HCT116 (cell line): ENCODE measurements around the gene NLGN2. TPM values are rescaled to one million over a fixed set of nuclear protein-coding genes. Genes with fewer than 3 reads are reported as not detected.

Experiments
- ATAC-seq: fragments of 200-7000 bp; cut with Tn5 transposase; 2 replicates; pipeline ENCODE4 v1.9.1; 2020; ENCODE audit warnings: mild to moderate bottlenecking, moderate library complexity
- BruUV-seq: library from RNA; stranded (reverse); fragments of 400-500 nt; replicated peaks from 2 replicates; lab custom pipeline; 2021; lab: Mats Ljungman, UMichigan
- CTCF ChIA-PET: fragments of 300-600 bp; sonication (Branson Sonifier 250); formaldehyde crosslinking; loops from one replicate; lab custom pipeline; 2021; ENCODE audit warnings: antibody characterized with exemption; lab: Charles Lee
- POLR2A ChIA-PET: fragments of 300-600, 350-600 bp; sonication (Branson Sonifier 250); formaldehyde crosslinking; loops from one replicate; lab custom pipeline; 2021; ENCODE audit warnings: antibody characterized with exemption; lab: Charles Lee
- RAD21 ChIA-PET, 2 experiments: fragments of 300-600 bp; sonication (Branson Sonifier 250); formaldehyde crosslinking; loops; one replicate each; lab custom pipeline; 2023; ENCODE audit warnings: low total read pairs in 2 of 2; ENCODE audit not compliant: uncharacterized antibody in 2 of 2, unreplicated experiment in 2 of 2, low non-redundant PET in 1 of 2; lab: Charles Lee
- DNase-seq: peaks from one replicate; pipeline ENCODE4 v3.0.0-alpha.2; 2010; ENCODE audit warnings: low read depth, low spot score
- H2AFZ ChIP-seq: fragments of 200-600 bp; shearing (Covaris generic), sonication (generic); 2 replicates; pipeline ENCODE4 v1.6.1; 2017; ENCODE audit warnings: low read depth, mixed run types, mixed read lengths, antibody characterized with exemption, low read length; ENCODE audit not compliant: poor library complexity, severe bottlenecking
- H3K27ac ChIP-seq: 2 replicates; pipeline ENCODE4 v1.5.1; 2012; ENCODE audit warnings: low read depth, low read length
- H3K27me3 ChIP-seq: fragments of 200-600 bp; sonication (generic); 2 replicates; pipeline ENCODE4 v1.6.1; 2016; ENCODE audit warnings: mixed run types, low read length, mixed read lengths; ENCODE audit not compliant: insufficient read depth
- H3K36me3 ChIP-seq, 2 experiments: fragments of 200-500 bp in 1 of 2; fragments of 200-600 bp in 1 of 2; sonication (Bioruptor generic) in 1 of 2; sonication (generic) in 1 of 2; 2 replicates each; pipeline versions ENCODE4 v1.5.1 to v1.6.1; 2014 to 2016; ENCODE audit warnings: low read length in 2 of 2, inconsistent platforms in 1 of 2, mixed read lengths in 1 of 2, mixed run types in 1 of 2; ENCODE audit not compliant: insufficient read depth in 2 of 2, control insufficient read depth in 1 of 2
- H3K4me1 ChIP-seq, 2 experiments: fragments of 200-600 bp in 1 of 2; sonication (generic) in 1 of 2; 2 replicates each; pipeline versions ENCODE4 v1.5.1 to v1.6.1; 2012 to 2017; ENCODE audit warnings: low read length in 2 of 2, inconsistent platforms in 1 of 2, mild to moderate bottlenecking in 1 of 2, mixed read lengths in 1 of 2, mixed run types in 1 of 2, moderate library complexity in 1 of 2; ENCODE audit not compliant: insufficient read depth in 2 of 2, control insufficient read depth in 1 of 2
- H3K4me2 ChIP-seq: fragments of 200-600 bp; sonication (generic); 2 replicates; pipeline ENCODE4 v1.6.1; 2017; ENCODE audit warnings: mixed run types, low read length, mixed read lengths
- H3K4me3 ChIP-seq, 2 experiments: fragments of 200-600 bp in 1 of 2; sonication (generic) in 1 of 2; replicated peaks in 1 of 2; 2 replicates each; pipeline ENCODE4 v1.5.1; 2011 to 2016; ENCODE audit warnings: low read length in 2 of 2, control low read depth in 1 of 2, low read depth in 1 of 2, mild to moderate bottlenecking in 1 of 2, mixed read lengths in 1 of 2, mixed run types in 1 of 2
- H3K79me2 ChIP-seq: fragments of 200-600 bp; sonication (generic); 2 replicates; pipeline ENCODE4 v1.6.1; 2017; ENCODE audit warnings: mild to moderate bottlenecking, mixed run types, low read length, moderate library complexity, mixed read lengths; ENCODE audit not compliant: insufficient read depth
- H3K9ac ChIP-seq: fragments of 200-600 bp; sonication (generic); 2 replicates; pipeline ENCODE4 v1.6.1; 2016; ENCODE audit warnings: low read length, mixed read lengths
- H3K9me2 ChIP-seq: fragments of 200-600 bp; sonication (generic), shearing (Covaris generic); 2 replicates; pipeline ENCODE4 v1.6.1; 2017; ENCODE audit warnings: mixed run types, mild to moderate bottlenecking, moderate library complexity; ENCODE audit not compliant: insufficient read depth
- H3K9me3 ChIP-seq, 2 experiments: fragments of 200-500 bp in 1 of 2; fragments of 200-600 bp in 1 of 2; sonication (Bioruptor generic) in 1 of 2; sonication (generic) in 1 of 2; 2 replicates each; pipeline ENCODE4 v1.6.1; 2014 to 2017; ENCODE audit warnings: low read length in 2 of 2, mixed read lengths in 2 of 2, inconsistent platforms in 1 of 2, low read depth in 1 of 2, mild to moderate bottlenecking in 1 of 2, mixed run types in 1 of 2, moderate library complexity in 1 of 2; ENCODE audit not compliant: control insufficient read depth in 1 of 2, insufficient read depth in 1 of 2
- H4K20me1 ChIP-seq: fragments of 200-600 bp; sonication (generic), shearing (Covaris generic); 2 replicates; pipeline ENCODE4 v1.6.1; 2017; ENCODE audit warnings: mixed run types, mild to moderate bottlenecking, moderate library complexity; ENCODE audit not compliant: insufficient read depth
- CBX3 ChIP-seq: IDR thresholded peaks from 2 replicates; pipeline ENCODE4 v1.6.1; 2012; ENCODE audit warnings: low read depth
- CEBPB ChIP-seq: IDR thresholded peaks from 2 replicates; pipeline ENCODE4 v1.6.1; 2012; ENCODE audit warnings: low read depth
- ELF1 ChIP-seq: IDR thresholded peaks from 2 replicates; pipeline ENCODE4 v1.6.1; 2012; ENCODE audit warnings: low read depth, borderline replicate concordance
- EZH2 ChIP-seq: fragments of 200-600 bp; sonication (generic); IDR thresholded peaks from 2 replicates; pipeline ENCODE4 v1.6.1; 2017; ENCODE audit warnings: antibody characterized with exemption, mixed run types
- FOSL1 ChIP-seq: IDR thresholded peaks from 2 replicates; pipeline ENCODE4 v1.6.1; 2012; ENCODE audit warnings: low read depth
- YY1 ChIP-seq: IDR thresholded peaks from 2 replicates; pipeline ENCODE4 v1.6.1; 2011; ENCODE audit warnings: low read length, low read depth, moderate library complexity, mild to moderate bottlenecking; ENCODE audit not compliant: insufficient replicate concordance; ENCODE audit errors: extremely low read depth
- ZFX ChIP-seq: fragments of 450-650 bp; IDR thresholded peaks from 2 replicates; pipeline ENCODE4 v1.6.1; 2017
- ZNF274 ChIP-seq: fragments of 200-500 bp; sonication (Bioruptor generic); IDR thresholded peaks from 2 replicates; pipeline ENCODE4 v1.6.1; 2014; ENCODE audit warnings: mild to moderate bottlenecking, low read depth, low read length, inconsistent platforms
- intact Hi-C: fragments of 100-400 bp; cut with micrococcal nuclease; formaldehyde crosslinking; loops from 2 replicates; pipeline ENCODE4 v1.10.0; 2022
- total RNA-seq: library from RNA; stranded (reverse); gene quantifications from one replicate; pipeline ENCODE4 v1.2.1, GENCODE V29; 2021; ENCODE audit not compliant: unreplicated experiment
- TF ChIP-seq, protein P1 (sequence below): IDR thresholded peaks from 2 replicates; pipeline ENCODE4 v1.6.1; 2012; ENCODE audit warnings: low read depth

NLGN2 gene
- total RNA-seq, 1 experiment from 2014 or later: 60.5 TPM

GRCh38 chr17:7440113-7440833 lies 32.6 kb downstream of the NLGN2 start:
- Histone ChIP-seq H3K9ac (no peak overlapping the region), H3K4me2 (no peak overlapping the region), H3K79me2 (no peaks in the 10 kb centered on the region), H3K27me3 (no peaks in the 10 kb centered on the region), H3K4me1 (peaks cover 25 to 43% of the 10 kb centered on the region in 2 experiments), H3K27ac (no peak overlapping the region), H2AFZ (no peak overlapping the region), H3K36me3 (no peaks in the 10 kb centered on the region), H3K9me3 (no peaks in the 10 kb centered on the region), H3K4me3 (no peak overlapping the region), H4K20me1 (no peaks in the 10 kb centered on the region), H3K9me2 (no peaks in the 10 kb centered on the region)
- TF ChIP-seq ELF1: no peak
- no peak for TF ChIP-seq YY1
- TF ChIP-seq, protein P1, sequence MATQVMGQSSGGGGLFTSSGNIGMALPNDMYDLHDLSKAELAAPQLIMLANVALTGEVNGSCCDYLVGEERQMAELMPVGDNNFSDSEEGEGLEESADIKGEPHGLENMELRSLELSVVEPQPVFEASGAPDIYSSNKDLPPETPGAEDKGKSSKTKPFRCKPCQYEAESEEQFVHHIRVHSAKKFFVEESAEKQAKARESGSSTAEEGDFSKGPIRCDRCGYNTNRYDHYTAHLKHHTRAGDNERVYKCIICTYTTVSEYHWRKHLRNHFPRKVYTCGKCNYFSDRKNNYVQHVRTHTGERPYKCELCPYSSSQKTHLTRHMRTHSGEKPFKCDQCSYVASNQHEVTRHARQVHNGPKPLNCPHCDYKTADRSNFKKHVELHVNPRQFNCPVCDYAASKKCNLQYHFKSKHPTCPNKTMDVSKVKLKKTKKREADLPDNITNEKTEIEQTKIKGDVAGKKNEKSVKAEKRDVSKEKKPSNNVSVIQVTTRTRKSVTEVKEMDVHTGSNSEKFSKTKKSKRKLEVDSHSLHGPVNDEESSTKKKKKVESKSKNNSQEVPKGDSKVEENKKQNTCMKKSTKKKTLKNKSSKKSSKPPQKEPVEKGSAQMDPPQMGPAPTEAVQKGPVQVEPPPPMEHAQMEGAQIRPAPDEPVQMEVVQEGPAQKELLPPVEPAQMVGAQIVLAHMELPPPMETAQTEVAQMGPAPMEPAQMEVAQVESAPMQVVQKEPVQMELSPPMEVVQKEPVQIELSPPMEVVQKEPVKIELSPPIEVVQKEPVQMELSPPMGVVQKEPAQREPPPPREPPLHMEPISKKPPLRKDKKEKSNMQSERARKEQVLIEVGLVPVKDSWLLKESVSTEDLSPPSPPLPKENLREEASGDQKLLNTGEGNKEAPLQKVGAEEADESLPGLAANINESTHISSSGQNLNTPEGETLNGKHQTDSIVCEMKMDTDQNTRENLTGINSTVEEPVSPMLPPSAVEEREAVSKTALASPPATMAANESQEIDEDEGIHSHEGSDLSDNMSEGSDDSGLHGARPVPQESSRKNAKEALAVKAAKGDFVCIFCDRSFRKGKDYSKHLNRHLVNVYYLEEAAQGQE: no peak
- no peak for TF ChIP-seq FOSL1
- no peak for TF ChIP-seq CEBPB
- TF ChIP-seq ZFX: no peak
- TF ChIP-seq EZH2: no peak
- TF ChIP-seq ZNF274: no peak
- no peak for TF ChIP-seq CBX3
- intact Hi-C loops: no loop called here
- DNase-seq (no peak), ATAC-seq (no peak)
- no TSS peak for BruUV-seq
- ChIA-PET CTCF (interaction anchor here (0.5 kb wide), 1 partner anchor 159 kb away, joined by 4 read pairs; the partner anchor contains the start of gene SLC2A4), RAD21 (no interaction called here), POLR2A (interaction anchor here (0.6 kb wide), 1 partner anchor 176 kb away, joined by 3 read pairs; no protein-coding TSS in a partner anchor)
